Coronary artery (tissue), 2 donors: ENCODE data around the gene SNCB.

Source experiments
- DNase-seq: peaks from one replicate; pipeline ENCODE4 v3.0.0-alpha.2; 2017; ENCODE audit warnings: low spot score
- H3K27ac ChIP-seq, 2 donors: fragments of 200-600 bp; sonication (generic); one replicate each; pipeline ENCODE4 v1.5.1; 2016 to 2019
- H3K4me3 ChIP-seq: fragments of 200-600 bp; sonication (generic); 2 replicates; pipeline ENCODE4 v1.5.1; 2016; ENCODE audit warnings: mild to moderate bottlenecking, moderate library complexity
- TF ChIP-seq, protein P1 (sequence below): fragments of 200-600 bp; sonication (generic); IDR thresholded peaks from one replicate; pipeline ENCODE4 v1.5.1; 2019; ENCODE audit warnings: antibody characterized with exemption

SNCB gene

DNA sequence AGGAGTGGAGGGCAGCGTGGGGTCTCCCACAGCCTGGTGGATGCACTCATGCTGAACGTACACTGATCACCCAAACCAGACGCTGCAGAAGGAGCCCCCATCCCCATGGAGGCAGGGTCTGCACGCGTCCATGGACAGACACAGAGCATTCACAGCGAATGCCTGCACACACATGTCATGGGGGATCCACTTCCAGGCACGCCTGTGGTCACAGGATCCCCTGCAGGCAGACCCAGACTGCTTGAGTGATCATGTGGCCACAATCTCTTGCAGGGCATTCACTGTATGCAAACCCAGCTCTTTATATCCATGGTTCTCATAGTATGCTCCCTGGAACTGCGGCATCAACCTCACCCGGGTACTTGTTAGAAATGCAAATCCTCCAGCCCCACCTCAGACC lies 5.4 kb downstream of the SNCB start:
- Histone ChIP-seq H3K27ac (no peak overlapping the region), H3K4me3 (no peak overlapping the region)
- no peak for DNase-seq
- TF ChIP-seq, protein P1, sequence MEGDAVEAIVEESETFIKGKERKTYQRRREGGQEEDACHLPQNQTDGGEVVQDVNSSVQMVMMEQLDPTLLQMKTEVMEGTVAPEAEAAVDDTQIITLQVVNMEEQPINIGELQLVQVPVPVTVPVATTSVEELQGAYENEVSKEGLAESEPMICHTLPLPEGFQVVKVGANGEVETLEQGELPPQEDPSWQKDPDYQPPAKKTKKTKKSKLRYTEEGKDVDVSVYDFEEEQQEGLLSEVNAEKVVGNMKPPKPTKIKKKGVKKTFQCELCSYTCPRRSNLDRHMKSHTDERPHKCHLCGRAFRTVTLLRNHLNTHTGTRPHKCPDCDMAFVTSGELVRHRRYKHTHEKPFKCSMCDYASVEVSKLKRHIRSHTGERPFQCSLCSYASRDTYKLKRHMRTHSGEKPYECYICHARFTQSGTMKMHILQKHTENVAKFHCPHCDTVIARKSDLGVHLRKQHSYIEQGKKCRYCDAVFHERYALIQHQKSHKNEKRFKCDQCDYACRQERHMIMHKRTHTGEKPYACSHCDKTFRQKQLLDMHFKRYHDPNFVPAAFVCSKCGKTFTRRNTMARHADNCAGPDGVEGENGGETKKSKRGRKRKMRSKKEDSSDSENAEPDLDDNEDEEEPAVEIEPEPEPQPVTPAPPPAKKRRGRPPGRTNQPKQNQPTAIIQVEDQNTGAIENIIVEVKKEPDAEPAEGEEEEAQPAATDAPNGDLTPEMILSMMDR, result no peak

DNA sequence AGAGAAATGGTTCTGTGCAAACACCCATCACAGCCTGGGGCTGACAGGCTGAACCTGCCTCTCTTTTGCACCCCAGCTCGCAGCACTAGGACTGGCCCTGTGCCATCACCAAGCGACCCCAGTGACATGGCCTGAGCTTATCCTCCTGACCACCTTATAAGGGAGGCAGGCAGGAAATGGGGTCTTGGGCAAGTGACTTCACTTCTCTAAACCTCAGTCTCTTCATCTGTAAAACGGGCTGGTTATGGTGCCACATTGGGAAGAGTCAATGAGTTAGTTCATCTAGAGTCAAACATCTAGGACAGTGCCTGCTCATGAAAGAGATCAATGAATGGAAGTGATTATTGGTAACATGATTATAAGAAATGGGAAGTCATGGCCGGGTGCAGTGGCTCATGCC lies 6.2 kb downstream of the SNCB start:
- no peak for DNase-seq
- TF ChIP-seq, protein P1, result no peak
- no peak overlapping the region for H3K4me3 ChIP-seq
- no peak overlapping the region for H3K27ac ChIP-seq

DNA sequence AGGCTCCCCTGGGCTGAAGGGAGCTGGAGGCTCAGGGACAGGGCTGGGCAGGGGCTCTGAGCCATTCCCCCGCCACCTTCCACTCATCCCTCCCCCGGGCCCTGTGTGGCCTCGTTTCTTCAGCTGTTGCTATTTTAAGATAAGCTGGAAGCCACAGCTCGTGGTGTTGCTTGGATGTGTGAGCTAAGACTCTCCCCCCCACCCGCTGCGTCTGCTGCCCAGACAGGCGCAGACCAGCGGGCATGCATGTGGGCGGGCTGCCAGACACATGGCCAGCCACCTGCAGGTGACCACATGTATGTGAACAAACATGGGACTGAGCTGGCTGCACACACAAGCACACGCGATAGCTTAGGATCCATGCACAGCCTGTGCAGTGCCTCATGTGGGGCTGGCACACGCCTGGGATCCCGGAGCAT lies 8.7 kb downstream of the SNCB start:
- Histone ChIP-seq H3K27ac (no peak overlapping the region), H3K4me3 (no peak overlapping the region)
- TF ChIP-seq, protein P1, result no peak
- no peak for DNase-seq

DNA sequence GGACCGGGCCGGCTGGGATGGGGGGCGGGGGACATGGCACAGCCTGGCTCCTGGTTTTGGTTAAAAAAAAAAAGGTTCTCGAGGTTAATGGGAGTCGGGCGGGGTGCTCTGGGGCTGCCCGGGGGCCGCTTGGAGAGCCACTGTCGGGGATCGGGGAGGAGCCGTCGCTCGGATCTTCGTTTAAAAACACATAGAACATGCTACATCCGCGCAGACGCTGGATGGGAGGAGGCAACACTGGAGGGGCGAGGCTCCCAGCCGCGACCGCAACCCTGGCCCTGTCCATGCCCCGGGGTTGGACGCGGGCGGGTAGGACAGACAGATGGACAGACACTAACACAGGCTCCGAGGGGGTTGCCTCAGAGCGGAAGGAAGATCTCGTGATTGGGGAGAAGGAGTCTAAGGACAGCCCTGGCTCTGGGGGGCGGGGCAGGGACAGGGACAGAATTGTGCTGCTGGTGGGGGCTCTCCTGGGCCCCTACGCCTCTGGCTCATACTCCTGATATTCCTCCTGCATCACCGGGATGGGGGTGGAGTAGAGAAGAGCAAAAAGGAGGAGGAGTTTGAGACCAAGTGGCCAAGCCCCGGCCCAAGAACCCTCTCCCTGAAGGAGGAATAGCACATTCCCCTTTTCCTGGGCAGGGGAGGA lies 9.9 kb downstream of the SNCB start:
- H3K4me3 ChIP-seq, result peak overlapping the region; percentile 52
- no peak overlapping the region for H3K27ac ChIP-seq
- DNase-seq, result no peak
- TF ChIP-seq, protein P1, result no peak

DNA sequence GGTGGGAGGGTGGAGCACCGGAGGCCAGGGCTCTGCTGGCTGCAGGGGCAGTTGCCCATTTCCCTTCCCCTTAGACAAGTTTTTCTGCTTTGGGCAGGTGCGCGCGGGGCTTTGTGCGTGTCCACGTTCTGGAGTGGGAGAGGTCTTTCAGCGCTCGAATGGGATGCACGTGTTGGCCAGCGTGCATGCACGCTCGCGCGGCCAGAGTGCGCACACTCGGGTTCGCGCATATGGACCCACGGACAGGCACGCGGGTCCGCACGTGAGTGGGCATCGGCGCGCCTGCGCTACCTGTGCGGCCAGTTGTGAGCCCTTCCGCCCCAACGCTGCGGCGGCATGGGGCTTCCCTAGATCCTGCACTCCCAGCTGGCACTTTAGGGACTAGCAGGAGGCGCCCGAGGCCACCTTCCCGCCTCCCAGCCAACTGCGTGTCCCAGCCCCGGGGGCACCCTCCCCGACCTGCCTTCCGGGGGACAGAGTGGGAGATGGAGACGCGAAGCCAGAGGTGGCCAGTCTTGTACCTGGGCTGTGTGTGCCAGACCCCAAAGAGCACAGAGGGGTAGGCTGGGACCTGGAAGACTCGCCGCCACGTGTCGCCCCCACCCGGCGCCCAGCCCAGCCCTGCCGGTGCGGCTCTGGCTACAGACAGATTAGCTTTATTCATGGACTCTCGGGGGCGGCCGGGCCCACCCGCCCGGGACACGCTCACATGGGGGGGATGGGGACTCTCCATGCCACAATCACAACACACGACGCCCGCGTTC lies 10.6 kb downstream of the SNCB start:
- Histone ChIP-seq H3K4me3 (peak overlapping the region; percentile 52), H3K27ac (no peak overlapping the region)
- TF ChIP-seq, protein P1, result no peak
- DNase-seq, result no peak

DNA sequence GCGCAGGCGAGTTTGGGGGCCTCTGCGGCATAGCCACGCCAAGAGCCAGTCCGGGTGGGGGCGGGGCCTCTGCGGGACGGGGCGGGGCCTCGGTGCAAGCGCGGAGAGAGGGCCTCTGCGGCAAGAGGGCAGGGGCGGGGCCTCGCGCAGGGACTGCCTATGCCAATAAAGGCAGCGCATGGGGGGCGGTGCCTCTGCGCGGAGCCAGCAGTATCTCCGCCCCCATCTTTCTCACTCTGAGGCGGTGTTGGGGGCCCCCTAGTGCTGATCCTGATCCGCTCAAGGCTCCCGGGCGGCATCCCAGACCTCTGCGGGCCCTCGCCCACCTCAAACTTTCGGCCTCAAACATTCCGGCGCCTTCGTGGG lies 11.1 kb downstream of the SNCB start:
- TF ChIP-seq, protein P1, result no peak
- Histone ChIP-seq H3K4me3 (peak overlapping the region; percentile 46), H3K27ac (no peak overlapping the region)
- no peak for DNase-seq

DNA sequence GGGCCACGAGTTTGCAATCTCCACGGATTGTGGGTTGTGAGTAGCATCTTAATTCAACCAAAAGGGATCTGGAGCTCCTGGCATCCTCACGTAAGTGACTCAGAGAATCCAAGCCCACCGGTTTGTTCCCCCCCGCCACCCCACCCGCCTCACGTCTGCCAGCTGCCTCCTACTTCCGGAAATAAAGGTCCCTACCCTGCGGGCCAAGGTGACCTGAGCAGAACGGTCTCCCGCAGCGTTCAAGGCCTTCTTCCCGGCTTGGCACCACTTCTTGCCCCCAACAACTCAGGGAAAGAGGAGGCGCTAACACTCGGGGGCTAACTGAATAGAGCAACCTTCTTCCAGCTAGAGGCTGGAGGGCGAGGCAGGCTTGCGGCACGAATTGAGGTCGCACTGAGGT lies 11.6 kb downstream of the SNCB start:
- peak overlapping the region; percentile 46 for H3K4me3 ChIP-seq
- TF ChIP-seq, protein P1, result no peak
- DNase-seq, result no peak
- H3K27ac ChIP-seq, result no peak overlapping the region
